HG03442 (cell line): ENCODE results near the gene GFI1.
"Not testable (repeated sequence)": the region's sequence is repeated elsewhere in the genome, so short reads cannot be mapped to it uniquely, and the experiment has no call there.

ENCODE experiments used
- ATAC-seq: cut with Tn5 transposase; IDR thresholded peaks from one replicate; pipeline ENCODE4 v1.9.1; 2021; ENCODE audit warnings: mild to moderate bottlenecking, moderate library complexity; ENCODE audit not compliant: unreplicated experiment

GFI1 gene

DNA sequence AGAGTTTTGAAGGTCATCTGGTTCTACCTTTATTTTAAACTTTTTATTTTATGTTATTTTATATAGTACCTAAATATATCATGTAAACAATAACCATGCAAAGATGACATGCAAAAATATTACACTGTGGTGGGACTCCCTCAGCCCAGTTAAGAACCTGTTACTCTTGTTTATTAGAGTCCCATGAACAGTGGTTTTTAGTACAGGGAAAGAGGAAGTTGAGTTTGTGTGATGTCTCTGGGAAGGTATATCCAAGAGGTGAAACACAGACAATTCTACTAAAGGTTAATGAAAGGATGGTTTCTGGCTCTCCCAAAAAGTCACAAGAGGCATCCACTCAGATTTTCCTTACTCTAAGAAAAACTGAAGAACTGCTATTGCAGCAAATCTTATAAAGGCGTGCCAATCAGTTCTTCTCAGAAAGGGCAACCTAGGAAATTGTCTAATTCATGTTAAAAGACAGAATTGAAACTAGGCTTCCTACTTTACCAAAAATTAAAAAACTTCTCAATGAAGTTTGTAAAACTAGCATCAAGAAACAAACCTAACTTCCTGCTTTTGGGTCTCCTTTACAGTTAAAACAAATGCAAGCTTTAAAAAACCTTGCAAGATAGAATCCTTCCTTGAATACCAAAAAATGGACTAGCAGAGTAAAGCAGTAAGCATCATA lies 19.9 kb downstream of the GFI1 start:
- no peak for ATAC-seq

DNA sequence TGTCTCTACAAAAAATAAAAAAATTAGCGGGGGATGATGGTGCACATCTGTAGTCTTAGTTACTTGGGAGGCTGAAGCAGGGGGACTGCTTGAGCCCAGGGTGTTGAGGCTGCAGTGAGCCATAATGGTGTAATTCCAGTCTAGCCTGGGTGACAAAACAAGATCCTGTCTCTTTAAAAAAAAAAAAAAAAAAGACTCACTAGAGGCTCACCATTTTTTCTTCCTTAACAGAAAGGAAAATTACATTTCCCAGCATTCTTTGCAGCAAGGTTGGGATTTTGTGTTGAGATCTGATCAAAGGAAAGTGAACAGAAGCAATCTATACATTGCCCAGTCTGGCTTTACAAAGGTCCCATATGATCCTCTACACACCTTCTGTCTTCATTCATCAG lies 21.5 kb downstream of the GFI1 start:
- ATAC-seq: no peak

DNA sequence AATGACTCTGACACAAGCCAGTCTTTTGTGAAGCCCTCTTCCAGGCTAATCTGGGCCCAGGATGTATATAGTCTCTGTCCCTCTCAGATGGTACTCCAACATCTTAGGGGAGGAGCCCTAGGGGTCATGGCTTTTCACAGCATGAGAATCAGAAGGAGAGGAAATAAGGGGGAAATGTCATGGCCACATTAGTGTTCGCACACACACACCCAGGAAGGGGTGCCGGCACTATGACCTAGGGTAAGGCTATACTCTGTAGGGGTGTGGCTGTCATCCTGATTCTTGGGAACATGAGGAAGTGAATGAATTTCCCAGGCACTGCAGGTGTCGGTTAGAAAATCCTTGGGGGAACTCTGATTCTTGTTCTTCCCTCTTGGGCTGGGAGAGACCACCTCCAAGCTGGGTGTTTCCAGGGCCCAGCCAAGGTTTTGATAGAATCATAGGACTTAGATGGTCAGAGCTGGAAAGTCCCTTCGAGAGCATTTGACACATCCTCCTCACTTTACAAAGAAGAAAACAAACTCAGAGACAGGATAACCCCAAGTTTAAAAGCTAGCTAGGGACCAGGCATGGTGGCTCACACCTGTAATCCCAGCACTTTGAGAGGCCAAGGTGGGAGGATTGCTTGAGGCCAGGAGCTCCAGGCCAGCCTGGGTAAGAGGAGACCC lies 22.0 kb downstream of the GFI1 start:
- ATAC-seq: no peak

DNA sequence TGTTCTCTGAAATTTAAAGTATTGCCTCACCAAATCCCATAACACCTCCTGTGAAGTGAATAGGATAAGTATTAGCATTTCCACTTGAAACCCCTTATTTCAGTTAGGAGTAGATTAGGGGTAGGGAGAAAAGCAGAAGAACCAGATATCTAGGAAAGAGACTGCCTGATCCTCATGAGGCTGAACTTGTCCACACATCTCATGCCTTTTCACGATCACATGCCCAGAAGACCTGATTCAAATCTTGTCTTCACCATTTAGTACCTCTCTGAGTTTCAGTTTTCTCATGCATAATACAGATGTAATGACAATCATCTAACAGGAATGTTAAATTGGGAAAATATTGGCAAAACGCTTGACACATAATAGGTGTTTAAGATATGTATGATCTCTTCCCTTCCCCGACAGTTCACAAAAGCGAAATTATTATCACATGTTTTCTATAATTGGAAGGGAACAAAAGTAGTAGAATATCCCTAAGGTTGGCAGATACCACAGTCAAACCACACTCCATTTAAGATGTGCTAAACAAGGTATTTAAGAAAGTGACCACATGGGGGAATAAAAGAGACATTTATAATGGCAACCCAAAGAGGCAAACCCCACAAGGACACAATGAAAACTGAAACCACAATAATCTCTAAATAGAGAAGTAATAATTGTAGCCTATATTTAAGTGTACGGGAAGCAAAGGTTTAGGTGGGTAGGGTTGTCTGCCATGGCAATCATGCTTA lies 25.2 kb downstream of the GFI1 start:
- ATAC-seq: peak; percentile 76

DNA sequence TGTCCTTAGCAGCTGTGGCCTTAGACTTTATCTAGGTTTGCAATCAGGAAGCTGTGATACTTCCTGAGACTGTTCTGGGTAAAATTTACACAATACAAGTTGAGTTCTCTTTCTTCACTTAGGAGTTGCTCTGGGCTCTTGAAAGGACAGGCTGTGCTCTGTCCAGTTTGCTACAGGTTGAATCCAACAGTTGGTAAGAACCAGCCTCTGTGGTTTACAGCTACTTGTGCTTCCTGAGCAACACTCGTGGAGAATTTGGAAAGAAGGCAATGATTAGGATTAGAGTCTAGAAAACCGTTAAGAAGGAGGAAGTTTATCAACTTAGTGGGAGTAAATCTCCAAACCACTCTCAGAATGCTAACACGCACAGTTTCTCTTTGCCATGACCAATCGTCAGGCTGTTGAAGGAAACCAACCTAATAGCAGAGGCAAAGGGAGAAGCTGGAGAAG lies 26.8 kb downstream of the GFI1 start:
- no peak for ATAC-seq

DNA sequence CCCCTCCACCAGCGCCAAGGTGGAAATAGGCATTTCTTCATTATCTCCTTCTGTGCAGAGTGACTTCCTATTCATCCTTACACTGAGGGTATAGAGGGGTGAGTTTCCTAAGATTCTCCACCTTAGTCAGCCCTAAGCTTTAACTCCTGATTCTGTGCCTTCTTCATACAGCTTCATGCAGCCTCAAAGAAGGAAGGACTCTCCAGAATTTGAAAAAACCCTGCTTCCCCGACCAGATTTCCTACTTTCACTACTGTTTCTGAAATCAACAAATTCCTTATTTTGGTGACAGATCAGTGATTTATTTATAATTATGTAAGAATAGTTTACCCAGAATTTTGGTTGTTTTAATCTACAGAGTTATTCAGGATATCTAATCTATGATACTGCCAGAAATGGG lies 28.6 kb downstream of the GFI1 start:
- no peak for ATAC-seq

DNA sequence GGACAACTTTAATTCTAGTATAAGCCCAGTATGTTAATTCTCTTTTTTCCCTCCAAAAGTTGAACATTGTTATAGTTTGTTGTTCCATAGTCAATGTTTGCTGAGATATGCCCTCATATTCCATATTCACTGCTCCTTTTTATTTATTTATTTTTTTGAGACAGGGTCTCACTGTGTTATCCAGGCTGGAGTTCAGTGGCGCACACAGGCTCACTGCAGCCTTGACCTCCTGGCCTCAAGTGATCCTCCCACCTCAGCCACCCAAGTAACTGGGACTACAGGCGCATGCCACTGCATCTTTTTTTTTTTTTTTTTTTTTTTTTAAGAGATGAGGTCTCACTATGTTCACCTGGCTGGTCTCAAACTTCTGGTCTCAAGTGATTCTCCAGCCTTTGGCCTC lies 38.7 kb downstream of the GFI1 start:
- ATAC-seq: no peak

DNA sequence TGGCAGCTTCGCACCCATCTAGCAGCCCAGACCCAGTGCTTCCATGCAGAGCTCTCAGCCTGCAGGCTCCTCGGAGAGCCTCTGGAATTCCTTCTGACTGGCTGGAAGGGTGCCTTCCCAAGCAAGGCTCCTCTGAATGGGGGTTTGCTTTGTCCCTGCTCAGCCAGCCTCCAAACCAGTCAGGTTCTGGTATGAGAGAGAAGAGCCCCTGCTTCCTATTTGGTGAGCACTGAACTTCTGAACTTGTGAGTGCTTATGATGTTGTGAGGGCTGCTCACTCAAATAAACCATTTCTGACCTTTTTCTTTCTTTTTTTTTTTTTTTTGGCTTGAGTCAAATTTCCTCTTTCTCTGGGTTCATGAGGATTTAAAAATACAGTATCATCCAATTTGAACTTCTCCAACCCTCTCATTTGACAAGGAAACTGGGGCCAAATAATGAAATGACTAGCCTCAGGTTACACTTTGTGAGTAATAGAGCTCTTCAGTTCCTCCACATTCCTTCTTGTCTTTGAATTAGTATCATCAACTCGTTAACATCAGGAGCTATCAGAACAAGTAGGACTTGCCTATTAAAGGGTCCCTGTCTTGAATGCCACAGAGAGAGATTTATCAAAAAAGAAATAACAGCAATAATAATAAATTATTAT lies 39.6 kb downstream of the GFI1 start:
- ATAC-seq: no peak

DNA sequence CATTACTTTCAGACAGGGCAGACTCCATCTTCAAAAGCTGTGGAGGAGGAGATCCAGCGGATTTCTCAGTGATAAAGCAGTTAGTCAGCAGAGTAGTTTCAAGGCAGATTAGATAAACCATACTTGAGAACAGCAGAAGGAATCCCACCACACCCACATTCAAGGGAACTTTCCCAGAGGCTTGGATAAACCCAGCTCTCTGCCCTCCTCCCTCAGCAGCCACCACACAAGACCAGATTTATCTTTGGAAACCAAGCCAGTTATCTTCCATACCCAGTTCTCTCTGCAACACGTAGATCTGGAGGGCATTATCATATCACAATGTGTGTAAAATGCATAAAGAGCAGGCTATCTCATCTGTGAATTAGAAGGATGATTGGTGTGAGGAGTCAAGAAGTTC lies 40.2 kb downstream of the GFI1 start:
- no peak for ATAC-seq

DNA sequence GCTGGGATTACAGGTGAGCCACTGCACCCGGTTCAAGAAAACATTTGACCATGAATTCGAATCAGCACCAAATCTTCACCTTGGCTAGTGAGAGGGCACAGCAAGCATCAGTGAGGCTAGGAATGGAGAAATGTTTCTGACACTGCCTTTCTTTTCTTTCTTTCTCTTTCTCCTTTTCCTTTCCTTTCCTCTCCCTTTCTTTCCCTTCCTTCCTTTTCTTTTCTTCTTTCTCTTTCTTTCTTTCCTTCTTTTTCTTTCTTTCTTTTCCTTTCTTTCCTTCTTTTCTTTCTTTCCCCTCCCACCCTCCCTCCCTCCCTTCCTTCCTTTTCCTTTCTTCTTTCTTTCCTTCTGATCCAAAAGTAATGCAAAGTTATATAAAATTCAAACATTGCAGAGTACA lies 40.9 kb downstream of the GFI1 start:
- ATAC-seq: no peak

DNA sequence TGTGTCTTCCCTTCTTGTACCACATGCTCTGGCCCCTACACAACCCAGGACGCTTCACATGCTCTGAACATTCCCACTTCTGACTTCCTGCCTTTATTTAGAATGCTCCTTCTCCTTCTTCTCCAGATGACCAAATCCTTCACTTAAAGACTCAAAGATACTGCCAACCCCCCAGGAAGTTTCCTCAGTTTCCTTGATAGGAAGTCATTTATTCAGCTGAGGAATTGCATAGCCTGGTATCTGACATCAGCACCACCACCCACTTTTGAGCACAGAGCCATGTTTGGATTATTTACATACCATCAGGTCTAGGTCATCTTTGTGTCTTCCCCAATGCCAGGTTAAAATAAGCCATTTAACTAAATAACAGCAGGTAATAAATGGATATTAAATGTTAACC lies 42.4 kb downstream of the GFI1 start:
- ATAC-seq: no peak

DNA sequence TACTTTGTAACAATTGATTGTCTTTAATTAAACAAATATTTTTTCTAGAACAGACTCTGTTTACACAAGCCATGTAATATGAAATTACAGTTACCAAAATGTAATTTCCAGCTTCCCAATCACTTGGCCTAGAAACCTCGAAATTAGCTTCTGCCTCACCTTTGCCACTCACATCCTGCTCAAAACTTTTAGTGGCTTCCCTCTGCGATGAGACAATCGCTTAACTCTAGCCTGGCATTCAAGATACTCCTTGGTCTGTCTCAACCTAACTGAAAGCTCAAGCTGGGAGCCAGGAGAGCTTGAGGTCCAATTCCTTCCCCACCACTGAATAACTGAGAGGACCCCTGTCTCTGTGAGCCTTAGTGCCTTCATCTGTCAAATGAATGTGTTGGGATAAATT lies 42.8 kb downstream of the GFI1 start:
- ATAC-seq: no peak

DNA sequence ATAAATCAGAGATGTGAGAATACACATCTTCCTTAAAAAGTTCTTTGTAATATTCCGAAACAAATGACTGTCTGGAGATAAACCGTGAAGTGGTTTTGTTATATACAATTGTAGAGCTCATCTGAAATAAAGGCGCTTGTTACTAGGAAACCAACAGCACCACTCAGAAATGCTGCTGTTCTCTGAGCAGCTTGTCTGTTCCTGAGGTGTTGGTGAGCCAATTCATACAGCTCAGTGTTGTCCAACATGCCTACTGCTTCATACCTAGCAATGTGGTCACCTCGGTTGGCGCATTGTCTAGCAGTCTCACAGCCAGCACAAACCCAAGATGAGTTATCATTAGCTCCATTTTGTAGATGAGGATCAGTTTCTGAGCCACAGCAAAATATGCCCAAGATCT lies 44.4 kb downstream of the GFI1 start:
- no peak for ATAC-seq

DNA sequence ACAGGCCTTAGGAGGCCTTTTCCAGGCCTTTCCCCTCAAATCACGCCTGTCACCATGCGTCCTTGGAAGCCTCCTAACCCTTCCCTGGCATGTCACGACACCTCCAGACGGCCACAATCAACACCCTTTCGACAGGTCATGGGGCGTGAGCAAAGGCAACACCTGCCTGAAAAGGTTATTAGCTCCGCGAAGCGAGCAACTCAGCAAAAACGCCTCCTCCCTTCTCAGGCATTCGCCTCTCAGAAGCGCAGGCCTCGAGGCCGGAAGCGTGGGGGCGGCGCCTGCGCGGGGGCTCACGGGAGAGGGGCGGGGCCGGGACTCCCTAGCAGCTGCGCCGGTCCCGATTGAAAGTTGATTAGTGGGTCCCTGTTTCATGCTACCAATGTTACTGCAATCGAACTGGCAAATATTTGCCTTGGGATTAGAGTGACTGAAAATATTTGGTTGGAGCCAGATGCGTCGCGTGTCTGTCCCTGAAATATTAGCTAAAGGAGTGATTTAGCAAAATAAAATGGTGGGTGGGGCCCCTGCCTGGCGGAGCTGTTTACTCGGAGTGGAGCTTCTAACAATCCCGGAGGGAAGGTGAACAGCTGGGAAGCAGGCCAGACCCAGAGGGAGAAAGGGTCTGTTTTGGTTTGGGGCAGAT lies 44.9 kb downstream of the GFI1 start:
- no peak for ATAC-seq

DNA sequence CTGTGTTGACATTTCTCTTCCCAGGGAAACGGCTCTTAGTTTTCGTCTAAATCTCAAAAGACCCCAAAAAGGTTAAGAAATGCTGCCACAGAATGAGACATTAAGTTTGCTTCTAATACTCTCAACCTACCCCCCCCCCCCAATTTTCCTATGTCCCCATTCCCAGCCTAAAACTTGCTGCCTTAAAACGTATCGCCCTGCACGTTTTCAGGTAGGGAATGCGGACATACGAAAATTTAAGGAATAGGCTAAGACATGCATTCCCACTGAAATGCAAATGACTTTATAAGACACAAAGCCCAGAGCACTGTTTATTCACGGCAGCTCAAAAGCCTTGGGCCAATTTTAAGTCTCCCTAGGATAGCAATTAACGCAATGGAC lies 45.4 kb downstream of the GFI1 start:
- ATAC-seq: no peak

DNA sequence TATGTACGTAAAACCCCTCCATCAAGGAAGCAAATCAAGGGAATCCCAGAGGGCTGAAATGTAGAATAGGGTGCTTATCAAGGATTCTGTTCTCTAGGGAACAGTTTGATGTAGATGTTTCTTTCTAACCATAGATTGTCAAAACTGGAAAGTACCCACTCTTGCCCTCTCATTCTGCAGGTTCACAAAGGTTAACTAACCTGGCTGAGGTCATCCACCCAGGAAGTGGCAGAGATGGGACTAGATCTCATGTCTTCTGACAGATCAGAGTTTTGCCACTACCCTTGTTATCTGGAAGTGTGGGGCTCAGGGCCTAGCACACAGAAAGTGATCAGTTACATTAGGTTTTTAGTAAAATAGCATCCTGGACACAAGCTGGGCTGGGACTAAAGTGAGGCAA lies 47.4 kb downstream of the GFI1 start:
- no peak for ATAC-seq

DNA sequence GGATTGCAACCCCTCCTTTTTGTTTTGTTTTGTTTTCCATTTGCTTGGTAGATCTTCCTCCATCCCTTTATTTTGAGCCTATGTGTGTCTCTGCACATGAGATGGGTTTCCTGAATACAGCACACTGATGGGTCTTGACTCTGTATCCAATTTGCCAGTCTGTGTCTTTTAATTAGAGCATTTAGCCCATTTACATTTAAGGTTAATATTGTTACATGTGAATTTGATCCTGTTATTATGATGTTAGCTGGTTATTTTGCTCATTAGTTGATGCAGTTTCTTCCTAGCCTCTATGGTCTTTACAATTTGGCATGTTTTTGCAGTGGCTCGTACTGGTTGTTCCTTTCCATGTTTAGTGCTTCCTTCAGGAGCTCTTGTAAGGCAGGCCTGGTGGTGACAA lies 52.2 kb downstream of the GFI1 start:
- ATAC-seq: not testable (repeated sequence)

DNA sequence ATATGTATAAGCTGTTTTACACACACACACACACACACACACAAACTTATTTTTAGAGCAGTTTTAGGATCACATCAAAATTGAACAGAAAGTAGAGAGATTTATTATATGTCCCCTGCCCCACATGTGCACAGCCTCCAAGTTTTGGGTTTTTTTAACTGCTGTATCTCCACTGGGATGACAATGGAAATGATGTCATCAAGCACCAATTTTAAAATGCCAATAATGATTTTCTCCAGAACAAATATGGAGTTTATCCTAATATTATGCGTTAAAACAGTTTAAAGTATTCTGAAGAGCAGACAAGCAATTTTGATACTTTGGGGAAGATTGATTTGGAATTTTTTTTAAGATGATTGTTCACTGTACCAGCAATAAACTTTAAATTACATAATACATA lies 56.7 kb downstream of the GFI1 start:
- ATAC-seq: no peak

DNA sequence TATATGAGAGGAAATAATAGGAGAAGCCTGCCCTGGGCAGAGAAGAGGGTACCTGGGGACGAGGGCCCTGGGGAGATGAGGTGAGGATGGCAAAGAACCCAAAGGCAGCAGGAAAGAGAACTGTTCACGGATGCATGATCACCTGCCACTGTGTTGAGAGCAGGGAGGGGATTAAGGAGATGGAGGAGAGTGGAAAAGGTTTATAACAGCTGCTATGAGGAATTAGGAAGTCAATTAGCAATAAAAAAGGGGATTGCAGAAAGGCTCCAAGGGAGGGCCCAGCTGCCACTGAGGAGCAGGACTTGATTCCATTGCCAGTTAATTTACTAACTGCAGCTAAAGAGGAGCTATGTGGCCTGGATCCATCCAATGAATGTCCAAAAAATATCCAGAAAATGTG lies 61.1 kb downstream of the GFI1 start:
- ATAC-seq: no peak
